Measurements from ENCODE around the gene COX7A2. TPM values are rescaled to one million over a fixed set of nuclear protein-coding genes. Genes with fewer than 3 reads are reported as not detected.

Gene COX7A2
- total and polyA plus RNA-seq, 5 donors, result 763 to 2,071 (median 843) TPM

- Histone ChIP-seq H3K27me3 (ENCODE audit: control insufficient read depth, insufficient read depth) (no peaks in the 10 kb centered on the region), H3K27ac (ENCODE audit: low read length) (no peak overlapping the region), H3K9me3 (ENCODE audit: control insufficient read depth, low read length) (no peaks in the 10 kb centered on the region), H3K4me1 (ENCODE audit: control insufficient read depth, insufficient read depth, low read length) (no peaks in the 10 kb centered on the region), H3K4me3 (ENCODE audit: low read length) (no peak overlapping the region)
- ATAC-seq (no peak), DNase-seq (no peak)
- intact Hi-C loops (cut with DNase I), result no loop called here
- WGBS, result 54% methylated on average over 1 of the region's 1 CpG
These were observed 23.2 kb downstream of the COX7A2 start for GRCh38 chr6:75220357-75220756.

- H3K4me3 ChIP-seq (ENCODE audit: low read length), result no peak overlapping the region
- no peaks in the 10 kb centered on the region for H3K27me3 ChIP-seq (ENCODE audit: control insufficient read depth, insufficient read depth)
- no peak overlapping the region for H3K27ac ChIP-seq (ENCODE audit: low read length)
- no peaks in the 10 kb centered on the region for H3K4me1 ChIP-seq (ENCODE audit: control insufficient read depth, insufficient read depth, low read length)
- intact Hi-C loops (cut with DNase I), result loop anchor here in 2 of 4 donors (10.0 kb wide), 3 partner anchors 804 to 1484 kb away; no protein-coding TSS in a partner anchor
- WGBS, result 80% methylated on average over 3 of the region's 3 CpGs
- ATAC-seq, result no peak
- H3K9me3 ChIP-seq (ENCODE audit: control insufficient read depth, low read length), result no peaks in the 10 kb centered on the region
- no peak for DNase-seq
These were observed 24.3 kb downstream of the COX7A2 start for GRCh38 chr6:75219263-75219662.

- H3K27ac ChIP-seq (ENCODE audit: low read length), result no peak overlapping the region
- no peak overlapping the region for H3K4me3 ChIP-seq (ENCODE audit: low read length)
- ATAC-seq (peak; percentile 48 to 78), DNase-seq (no peak)
- no peaks in the 10 kb centered on the region for H3K9me3 ChIP-seq (ENCODE audit: control insufficient read depth, low read length)
- 12% methylated on average over 4 of the region's 4 CpGs for WGBS
- no peaks in the 10 kb centered on the region for H3K27me3 ChIP-seq (ENCODE audit: control insufficient read depth, insufficient read depth)
- peaks cover 3% of the 10 kb centered on the region for H3K4me1 ChIP-seq (ENCODE audit: control insufficient read depth, insufficient read depth, low read length)
- intact Hi-C loops (cut with DNase I), result loop anchor here in 2 of 4 donors (10.0 kb wide), 3 partner anchors 802 to 1482 kb away; no protein-coding TSS in a partner anchor
These were observed 26.4 kb downstream of the COX7A2 start for GRCh38 chr6:75217193-75217592.

- H3K9me3 ChIP-seq (ENCODE audit: control insufficient read depth, low read length), result no peaks in the 10 kb centered on the region
- peaks cover 3% of the 10 kb centered on the region for H3K4me1 ChIP-seq (ENCODE audit: control insufficient read depth, insufficient read depth, low read length)
- intact Hi-C loops (cut with DNase I), result loop anchor here in 2 of 4 donors (10.0 kb wide), 3 partner anchors 800 to 1480 kb away; no protein-coding TSS in a partner anchor
- 76% methylated on average over 4 of the region's 4 CpGs for WGBS
- H3K4me3 ChIP-seq (ENCODE audit: low read length), result no peak overlapping the region
- ATAC-seq (no peak), DNase-seq (no peak)
- H3K27ac ChIP-seq (ENCODE audit: low read length), result no peak overlapping the region
- H3K27me3 ChIP-seq (ENCODE audit: control insufficient read depth, insufficient read depth), result no peaks in the 10 kb centered on the region
These were observed 28.3 kb downstream of the COX7A2 start for GRCh38 chr6:75215291-75215690.

GRCh38 chr6:75213732-75214131 is 29.9 kb downstream of the COX7A2 start:
- Histone ChIP-seq H3K4me3 (ENCODE audit: low read length) (no peak overlapping the region), H3K27ac (ENCODE audit: low read length) (no peak overlapping the region), H3K4me1 (ENCODE audit: control insufficient read depth, insufficient read depth, low read length) (peaks cover 3% of the 10 kb centered on the region), H3K27me3 (ENCODE audit: control insufficient read depth, insufficient read depth) (no peaks in the 10 kb centered on the region), H3K9me3 (ENCODE audit: control insufficient read depth, low read length) (no peaks in the 10 kb centered on the region)
- intact Hi-C loops (cut with DNase I), result loop anchor here in 2 of 4 donors (5.0 to 10.0 kb wide), 4 partner anchors 799 to 1479 kb away; no protein-coding TSS in a partner anchor
- ATAC-seq (no peak), DNase-seq (no peak)
- WGBS, result 76% methylated on average over 2 of the region's 2 CpGs

GRCh38 chr6:75213112-75213511 is 30.5 kb downstream of the COX7A2 start:
- no peak for ATAC-seq
- Histone ChIP-seq H3K9me3 (ENCODE audit: control insufficient read depth, low read length) (no peaks in the 10 kb centered on the region), H3K27ac (ENCODE audit: low read length) (no peak overlapping the region)

GRCh38 chr6:75211920-75212590 is 31.5 kb downstream of the COX7A2 start:
- no peak for ATAC-seq
- peak overlapping the region; percentile 22 for H3K27ac ChIP-seq (ENCODE audit: low read length)
- peaks cover 3% of the 10 kb centered on the region for H3K4me1 ChIP-seq (ENCODE audit: control insufficient read depth, insufficient read depth, low read length)
- H3K4me3 ChIP-seq (ENCODE audit: low read length), result no peak overlapping the region
- no peaks in the 10 kb centered on the region for H3K27me3 ChIP-seq (ENCODE audit: control insufficient read depth, insufficient read depth)
- WGBS, result 31% methylated on average over 3 of the region's 3 CpGs
- no peak for DNase-seq
- intact Hi-C loops (cut with DNase I), result loop anchor here in 2 of 4 donors (5.0 to 10.0 kb wide), 4 partner anchors 797 to 1477 kb away; no protein-coding TSS in a partner anchor
- no peaks in the 10 kb centered on the region for H3K9me3 ChIP-seq (ENCODE audit: control insufficient read depth, low read length)

More at GRCh38 chr6:75213112-75213511, 30.5 kb downstream of the COX7A2 start:
- DNase-seq, result no peak
- peaks cover 3% of the 10 kb centered on the region for H3K4me1 ChIP-seq (ENCODE audit: control insufficient read depth, insufficient read depth, low read length)
- no peaks in the 10 kb centered on the region for H3K27me3 ChIP-seq (ENCODE audit: control insufficient read depth, insufficient read depth)
- 16% methylated on average over 1 of the region's 1 CpG for WGBS
- no peak overlapping the region for H3K4me3 ChIP-seq (ENCODE audit: low read length)
- intact Hi-C loops (cut with DNase I), result loop anchor here in 2 of 4 donors (5.0 to 10.0 kb wide), 4 partner anchors 798 to 1478 kb away; no protein-coding TSS in a partner anchor

DNA sequence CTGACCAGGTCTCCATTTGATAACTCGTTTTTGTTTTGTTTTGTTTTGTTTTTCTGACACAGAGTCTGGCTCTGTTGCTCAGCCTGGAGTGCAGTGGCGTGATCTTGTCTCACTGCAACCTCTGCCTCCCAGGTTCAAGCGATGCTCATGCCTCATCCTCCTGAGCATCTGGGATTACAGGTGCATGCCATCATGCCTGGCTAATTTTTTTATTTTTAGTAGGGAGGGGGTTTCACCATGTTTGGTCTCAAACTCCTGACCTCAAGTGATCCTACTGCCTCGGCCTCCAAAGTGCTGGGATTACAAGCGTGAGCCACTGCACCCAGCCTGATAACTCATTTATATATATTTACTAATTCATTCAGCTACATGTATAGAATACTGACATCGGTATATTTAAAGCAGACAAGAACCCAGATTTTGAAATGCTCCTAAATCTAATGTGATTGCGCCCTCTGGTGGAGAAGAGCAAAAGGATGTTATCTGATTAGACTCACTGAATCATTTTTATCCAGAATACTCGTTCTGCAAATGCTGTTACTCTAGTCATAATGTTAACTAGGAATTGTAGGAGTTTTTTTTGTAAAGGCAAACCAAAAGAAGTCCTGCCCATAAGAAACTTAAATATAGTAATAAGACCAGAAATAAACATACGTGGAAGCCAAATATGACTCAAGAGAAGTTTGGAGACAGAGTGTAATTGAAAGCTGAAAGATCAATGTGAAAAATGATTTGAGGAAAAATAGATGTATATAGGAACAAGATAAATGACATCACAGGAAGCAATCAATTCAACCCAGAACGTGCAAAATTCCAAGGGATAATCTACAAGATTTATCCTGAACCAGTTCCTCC is 32.5 kb downstream of the COX7A2 start:
- WGBS, result 24% methylated on average over 10 of the region's 10 CpGs
- H3K9me3 ChIP-seq (ENCODE audit: control insufficient read depth, low read length), result no peaks in the 10 kb centered on the region
- H3K27ac ChIP-seq (ENCODE audit: low read length), result no peak overlapping the region
- intact Hi-C loops (cut with DNase I), result loop anchor here in 2 of 4 donors (5.0 to 10.0 kb wide), 4 partner anchors 796 to 1476 kb away; no protein-coding TSS in a partner anchor
- H3K4me1 ChIP-seq (ENCODE audit: control insufficient read depth, insufficient read depth, low read length), result peaks cover 3% of the 10 kb centered on the region
- H3K27me3 ChIP-seq (ENCODE audit: control insufficient read depth, insufficient read depth), result no peaks in the 10 kb centered on the region
- H3K4me3 ChIP-seq (ENCODE audit: low read length), result no peak overlapping the region
- DNase-seq (no peak), ATAC-seq (no peak)

DNA sequence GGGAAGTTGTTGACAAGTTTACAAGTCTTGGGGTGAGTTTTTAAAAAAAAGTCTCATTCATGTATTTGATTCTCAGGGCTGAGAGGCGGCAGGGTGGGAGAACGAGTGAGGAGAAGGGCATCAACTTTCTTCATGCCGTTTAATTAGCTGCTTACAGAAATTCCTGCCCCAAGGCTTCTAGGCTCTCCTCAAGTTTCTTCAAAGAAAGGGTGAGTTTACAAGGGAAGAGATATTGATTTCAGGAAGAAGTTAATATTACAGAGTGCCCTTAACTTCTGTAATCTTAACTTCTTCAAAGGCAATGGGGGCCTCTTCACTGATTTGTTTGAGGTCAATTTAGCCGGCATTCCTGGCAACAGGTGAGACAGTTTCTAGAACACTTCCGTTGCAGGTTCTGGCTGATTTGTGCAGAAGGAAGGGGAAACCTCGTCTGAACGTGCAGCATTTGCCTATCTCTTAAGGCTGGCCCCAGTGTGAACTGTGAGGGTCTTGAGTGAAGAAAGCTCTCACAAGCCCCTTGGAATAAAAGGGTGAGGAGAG is 34.3 kb downstream of the COX7A2 start:
- Histone ChIP-seq H3K9me3 (ENCODE audit: control insufficient read depth, low read length) (no peaks in the 10 kb centered on the region), H3K4me1 (ENCODE audit: control insufficient read depth, insufficient read depth, low read length) (peaks cover 3% of the 10 kb centered on the region), H3K27ac (ENCODE audit: low read length) (no peak overlapping the region), H3K4me3 (ENCODE audit: low read length) (no peak overlapping the region), H3K27me3 (ENCODE audit: control insufficient read depth, insufficient read depth) (no peaks in the 10 kb centered on the region)
- DNase-seq (no peak), ATAC-seq (no peak)
- WGBS, result 29% methylated on average over 7 of the region's 7 CpGs
- intact Hi-C loops (cut with DNase I), result loop anchor here in 3 of 4 donors (5.0 to 10.0 kb wide), 9 partner anchors 144 to 1354 kb away; no protein-coding TSS in a partner anchor

- ATAC-seq (peak; percentile 78 to 83), DNase-seq (peak; percentile 84 to 94 (median 92))
- H3K4me3 ChIP-seq (ENCODE audit: low read length), result peak overlapping the region; percentile 43
- H3K27me3 ChIP-seq (ENCODE audit: control insufficient read depth, insufficient read depth), result no peaks in the 10 kb centered on the region
- intact Hi-C loops (cut with DNase I), result loop anchor here in 3 of 4 donors (5.0 to 10.0 kb wide), 9 partner anchors 144 to 1354 kb away; no protein-coding TSS in a partner anchor
- H3K4me1 ChIP-seq (ENCODE audit: control insufficient read depth, insufficient read depth, low read length), result peaks cover 3% of the 10 kb centered on the region
- 5% methylated on average over 33 of the region's 33 CpGs for WGBS
- H3K27ac ChIP-seq (ENCODE audit: low read length), result no peak overlapping the region
- no peaks in the 10 kb centered on the region for H3K9me3 ChIP-seq (ENCODE audit: control insufficient read depth, low read length)
These were observed 35.1 kb downstream of the COX7A2 start for GRCh38 chr6:75208298-75209183.
